Osteoblast (primary cell): ENCODE results near the gene SLC7A14. TPM values are rescaled to one million over a fixed set of nuclear protein-coding genes. Genes with fewer than 3 reads are reported as not detected.

ENCODE experiments used
- DNase-seq: peaks from one replicate; pipeline ENCODE4 v3.0.0; 2011; ENCODE audit warnings: low spot score, mixed read lengths; ENCODE audit not compliant: insufficient read length; ENCODE audit errors: missing footprints
- H2AFZ ChIP-seq: 2 replicates; pipeline ENCODE4 v1.6.0; 2011; ENCODE audit warnings: mild to moderate bottlenecking, low read length
- H3K27ac ChIP-seq: 2 replicates; pipeline ENCODE4 v1.5.1; 2011; ENCODE audit warnings: mild to moderate bottlenecking, low read depth, low read length, moderate library complexity
- H3K27me3 ChIP-seq: 2 replicates; pipeline ENCODE4 v1.6.0; 2012; ENCODE audit warnings: mild to moderate bottlenecking, control low read depth, inconsistent platforms, low read length, moderate library complexity; ENCODE audit not compliant: insufficient read depth
- H3K36me3 ChIP-seq: 2 replicates; pipeline ENCODE4 v1.5.1; 2011; ENCODE audit warnings: mild to moderate bottlenecking, low read length, control low read depth, moderate library complexity; ENCODE audit not compliant: insufficient read depth
- H3K4me1 ChIP-seq: 2 replicates; pipeline ENCODE4 v1.5.1; 2011; ENCODE audit warnings: mild to moderate bottlenecking, low read length, control low read depth, moderate library complexity; ENCODE audit not compliant: insufficient read depth
- H3K4me2 ChIP-seq: 2 replicates; pipeline ENCODE4 v1.6.0; 2011; ENCODE audit warnings: mild to moderate bottlenecking, low read length; ENCODE audit not compliant: insufficient read depth
- H3K4me3 ChIP-seq: fragments of 200-600 bp; sonication (generic); 3 replicates; pipeline ENCODE4 v1.5.1; 2012; ENCODE audit warnings: mild to moderate bottlenecking, low read length, inconsistent platforms; ENCODE audit not compliant: insufficient read depth
- H3K79me2 ChIP-seq: 2 replicates; pipeline ENCODE4 v1.6.0; 2012; ENCODE audit warnings: mild to moderate bottlenecking, low read length, control low read depth, inconsistent platforms; ENCODE audit not compliant: insufficient read depth
- H3K9me3 ChIP-seq: 2 replicates; pipeline ENCODE4 v1.5.1; 2011; ENCODE audit warnings: low read depth, low read length, control low read depth
- H4K20me1 ChIP-seq: 2 replicates; pipeline ENCODE4 v1.6.0; 2012; ENCODE audit warnings: mild to moderate bottlenecking, low read length, control low read depth; ENCODE audit not compliant: insufficient read depth
- CTCF ChIP-seq: IDR thresholded peaks from 2 replicates; pipeline ENCODE4 v1.5.1; 2011; ENCODE audit warnings: mild to moderate bottlenecking, low read depth, low read length, moderate library complexity; ENCODE audit errors: extremely low read depth
- total RNA-seq: library from RNA; depleted of rRNA; stranded (reverse); fragments of >200 nt; gene quantifications from 2 replicates; pipeline ENCODE4 v1.2.3, GENCODE V29; 2012

SLC7A14 gene
- total RNA-seq, 1 donor: 0.36 TPM

DNA sequence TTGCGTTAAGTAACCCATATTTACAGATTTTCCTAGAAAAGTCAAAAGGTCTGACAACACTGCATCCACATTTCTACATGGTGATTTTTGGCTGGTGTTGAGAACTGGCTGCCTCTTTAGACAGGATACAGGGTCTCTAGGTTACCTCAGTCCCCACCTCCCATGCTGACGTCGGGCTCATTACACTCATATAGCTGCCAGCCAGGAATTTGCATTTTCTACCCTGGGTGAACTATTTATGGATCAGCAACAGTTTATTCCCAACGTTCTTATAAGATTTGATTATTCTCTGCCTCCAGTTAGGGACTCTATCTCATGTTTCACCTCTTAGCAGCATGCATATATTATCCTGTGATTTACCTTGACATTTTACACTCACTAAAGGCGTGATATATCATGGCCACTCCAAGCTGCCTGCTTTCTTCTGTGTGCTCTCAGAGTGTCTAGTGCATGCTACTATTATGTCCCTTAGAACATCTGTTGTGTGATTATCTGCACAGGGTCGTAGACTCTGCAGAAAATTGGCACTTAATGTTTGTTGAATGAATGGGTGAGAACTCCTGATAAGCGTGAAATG, 118.2 kb downstream of the SLC7A14 start:
- H3K4me1 ChIP-seq: peaks cover 25% of the 10 kb centered on the region
- H3K9me3 ChIP-seq: no peaks in the 10 kb centered on the region
- H3K4me3 ChIP-seq: no peak overlapping the region
- no peak for TF ChIP-seq CTCF
- no peak for DNase-seq
- no peak overlapping the region for H3K4me2 ChIP-seq
- H2AFZ ChIP-seq: no peak overlapping the region
- no peaks in the 10 kb centered on the region for H3K79me2 ChIP-seq
- no peaks in the 10 kb centered on the region for H4K20me1 ChIP-seq
- no peaks in the 10 kb centered on the region for H3K27me3 ChIP-seq
- H3K36me3 ChIP-seq: no peaks in the 10 kb centered on the region
- no peak overlapping the region for H3K27ac ChIP-seq

- H3K36me3 ChIP-seq: no peaks in the 10 kb centered on the region
- no peak for DNase-seq
- no peaks in the 10 kb centered on the region for H3K27me3 ChIP-seq
- no peak overlapping the region for H2AFZ ChIP-seq
- TF ChIP-seq CTCF: no peak
- no peak overlapping the region for H3K4me2 ChIP-seq
- no peak overlapping the region for H3K4me3 ChIP-seq
- H3K4me1 ChIP-seq: peaks cover 25% of the 10 kb centered on the region
- no peaks in the 10 kb centered on the region for H3K9me3 ChIP-seq
- no peaks in the 10 kb centered on the region for H3K79me2 ChIP-seq
- no peak overlapping the region for H3K27ac ChIP-seq
- no peaks in the 10 kb centered on the region for H4K20me1 ChIP-seq
These were observed 118.9 kb downstream of the SLC7A14 start for GRCh38 chr3:170467007-170467406.

DNA sequence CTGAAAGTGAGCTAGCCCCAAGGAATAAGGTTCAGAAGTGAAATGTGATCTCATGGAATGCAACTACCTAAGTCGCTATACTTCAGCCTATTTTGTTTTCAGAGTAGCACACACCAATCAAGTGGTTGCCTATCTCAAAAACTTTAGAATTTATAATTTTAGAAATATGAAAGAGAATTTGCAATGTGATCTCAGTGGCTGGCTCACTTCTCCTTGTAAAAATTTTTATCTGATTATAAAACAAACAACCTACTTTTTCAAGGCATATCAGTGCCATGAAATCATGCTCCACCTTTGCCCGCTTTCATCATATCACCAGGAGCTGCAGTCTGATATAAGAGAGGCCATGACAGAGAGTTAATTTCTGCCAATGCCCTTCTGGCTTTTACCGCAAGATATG, 119.9 kb downstream of the SLC7A14 start:
- H2AFZ ChIP-seq: no peak overlapping the region
- H3K4me2 ChIP-seq: no peak overlapping the region
- H3K27ac ChIP-seq: no peak overlapping the region
- no peaks in the 10 kb centered on the region for H3K9me3 ChIP-seq
- H3K36me3 ChIP-seq: no peaks in the 10 kb centered on the region
- H3K79me2 ChIP-seq: no peaks in the 10 kb centered on the region
- peaks cover 23% of the 10 kb centered on the region for H3K4me1 ChIP-seq
- H3K4me3 ChIP-seq: no peak overlapping the region
- H3K27me3 ChIP-seq: no peaks in the 10 kb centered on the region
- H4K20me1 ChIP-seq: no peaks in the 10 kb centered on the region
- no peak for DNase-seq
- TF ChIP-seq CTCF: no peak

DNA sequence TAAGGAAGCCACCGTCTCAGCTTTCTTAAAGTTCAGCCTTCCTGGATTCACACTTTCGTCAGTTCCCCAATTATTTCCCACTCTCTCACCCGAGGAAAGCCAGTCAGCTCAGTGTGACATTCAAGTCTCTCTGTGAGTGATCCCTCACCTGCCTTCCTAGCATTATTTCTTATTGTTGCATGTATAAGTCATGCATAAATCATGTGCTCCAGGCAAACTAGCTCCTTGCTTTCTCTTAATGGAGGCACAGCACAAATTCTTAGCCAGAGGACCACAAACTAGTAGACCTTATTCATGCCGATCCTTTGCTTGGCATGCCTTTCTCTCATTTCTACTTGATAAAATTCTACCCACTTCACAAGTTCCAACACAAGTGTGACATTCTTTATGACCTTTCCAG, 122.9 kb downstream of the SLC7A14 start:
- Histone ChIP-seq H4K20me1 (no peaks in the 10 kb centered on the region), H3K4me3 (no peak overlapping the region), H2AFZ (no peak overlapping the region), H3K79me2 (no peaks in the 10 kb centered on the region), H3K9me3 (no peaks in the 10 kb centered on the region), H3K4me1 (no peaks in the 10 kb centered on the region), H3K4me2 (no peak overlapping the region), H3K27me3 (peaks cover 2% of the 10 kb centered on the region), H3K27ac (no peak overlapping the region), H3K36me3 (no peaks in the 10 kb centered on the region)
- no peak for TF ChIP-seq CTCF
- DNase-seq: no peak
